AG09309 (cell line): Measurements from ENCODE around the gene FSTL4.

Source experiments
- DNase-seq: peaks from one replicate; pipeline ENCODE4 v3.0.0-alpha.2; 2010; ENCODE audit warnings: low read depth
- H3K4me3 ChIP-seq: 2 replicates; pipeline ENCODE4 v1.5.1; 2011; ENCODE audit warnings: mild to moderate bottlenecking, low read depth, low read length, moderate library complexity; ENCODE audit not compliant: control insufficient read depth
- TF ChIP-seq, protein P1 (sequence below): IDR thresholded peaks from 2 replicates; pipeline ENCODE4 v1.5.1; 2011; ENCODE audit warnings: mild to moderate bottlenecking, low read depth, low read length, inconsistent platforms; ENCODE audit not compliant: insufficient read depth, control insufficient read depth; ENCODE audit errors: missing control alignments

The FSTL4 gene

DNA sequence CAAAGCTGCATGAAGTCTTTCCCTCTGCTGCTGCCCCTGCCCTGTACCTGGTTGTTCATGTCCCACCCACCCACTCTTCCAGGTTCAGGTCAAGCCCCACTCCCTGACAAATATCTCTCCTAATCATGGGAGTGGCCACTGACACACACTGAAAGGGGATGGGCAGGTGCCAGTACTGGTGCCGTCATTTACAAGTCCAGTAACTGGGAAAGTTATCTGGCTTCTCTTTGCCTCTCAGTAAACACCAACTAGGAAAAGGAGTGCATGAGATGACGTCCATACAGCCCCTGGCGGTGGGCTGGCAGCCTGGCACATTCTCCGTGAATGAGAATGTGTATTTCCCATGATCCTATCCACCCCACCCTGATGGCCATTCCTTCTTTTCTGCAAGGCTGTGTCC is 225.2 kb downstream of the FSTL4 start:
- TF ChIP-seq, protein P1, sequence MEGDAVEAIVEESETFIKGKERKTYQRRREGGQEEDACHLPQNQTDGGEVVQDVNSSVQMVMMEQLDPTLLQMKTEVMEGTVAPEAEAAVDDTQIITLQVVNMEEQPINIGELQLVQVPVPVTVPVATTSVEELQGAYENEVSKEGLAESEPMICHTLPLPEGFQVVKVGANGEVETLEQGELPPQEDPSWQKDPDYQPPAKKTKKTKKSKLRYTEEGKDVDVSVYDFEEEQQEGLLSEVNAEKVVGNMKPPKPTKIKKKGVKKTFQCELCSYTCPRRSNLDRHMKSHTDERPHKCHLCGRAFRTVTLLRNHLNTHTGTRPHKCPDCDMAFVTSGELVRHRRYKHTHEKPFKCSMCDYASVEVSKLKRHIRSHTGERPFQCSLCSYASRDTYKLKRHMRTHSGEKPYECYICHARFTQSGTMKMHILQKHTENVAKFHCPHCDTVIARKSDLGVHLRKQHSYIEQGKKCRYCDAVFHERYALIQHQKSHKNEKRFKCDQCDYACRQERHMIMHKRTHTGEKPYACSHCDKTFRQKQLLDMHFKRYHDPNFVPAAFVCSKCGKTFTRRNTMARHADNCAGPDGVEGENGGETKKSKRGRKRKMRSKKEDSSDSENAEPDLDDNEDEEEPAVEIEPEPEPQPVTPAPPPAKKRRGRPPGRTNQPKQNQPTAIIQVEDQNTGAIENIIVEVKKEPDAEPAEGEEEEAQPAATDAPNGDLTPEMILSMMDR: no peak
- no peak overlapping the region for H3K4me3 ChIP-seq
- DNase-seq: no peak

- TF ChIP-seq, protein P1: no peak
- no peak for DNase-seq
These were observed 225.7 kb downstream of the FSTL4 start for GRCh38 chr5:133386662-133387061.

GRCh38 chr5:133385346-133385745 is 227.0 kb downstream of the FSTL4 start:
- TF ChIP-seq, protein P1: no peak

More at GRCh38 chr5:133386662-133387061, 225.7 kb downstream of the FSTL4 start:
- H3K4me3 ChIP-seq: no peak overlapping the region

GRCh38 chr5:133384903-133385302 is 227.4 kb downstream of the FSTL4 start:
- DNase-seq: no peak
- H3K4me3 ChIP-seq: no peak overlapping the region
- TF ChIP-seq, protein P1: no peak

More at GRCh38 chr5:133385346-133385745, 227.0 kb downstream of the FSTL4 start:
- H3K4me3 ChIP-seq: no peak overlapping the region
- DNase-seq: no peak

DNA sequence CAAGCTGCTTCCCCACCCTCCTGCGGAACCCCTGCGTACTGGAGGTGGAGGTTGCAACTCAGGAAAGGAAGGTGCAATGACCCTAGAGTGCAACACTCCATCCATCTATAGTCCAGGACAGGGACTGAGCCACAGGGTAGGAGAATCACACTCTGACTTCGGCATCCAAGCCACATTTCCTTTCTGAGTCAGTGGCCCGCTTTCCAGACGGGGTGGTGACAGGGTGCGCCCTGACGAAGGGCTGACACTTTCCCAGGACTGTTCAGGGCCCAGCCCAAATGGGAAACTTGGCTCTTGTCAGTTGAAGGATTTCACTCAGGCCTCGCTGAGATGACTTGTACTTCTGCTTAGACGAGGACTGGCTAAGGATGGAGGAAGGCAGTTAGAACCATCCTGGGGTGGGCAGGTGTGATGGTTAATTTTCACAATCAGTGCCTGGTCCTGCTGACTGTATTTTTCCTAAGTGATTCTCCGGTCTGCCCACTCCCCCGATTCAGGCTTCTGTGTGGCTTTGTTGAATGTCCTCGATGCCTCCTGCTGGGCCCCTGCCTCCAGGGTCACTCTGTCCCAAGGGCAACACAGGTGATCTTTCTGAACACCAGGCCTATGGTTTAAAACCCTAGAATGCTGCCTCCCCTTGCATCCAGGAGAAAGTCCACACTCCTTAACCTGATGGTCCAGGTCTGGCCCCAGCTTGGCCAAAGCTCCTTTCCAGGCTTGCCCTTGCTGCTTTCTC is 228.1 kb downstream of the FSTL4 start:
- no peak for DNase-seq
- TF ChIP-seq, protein P1: no peak
- no peak overlapping the region for H3K4me3 ChIP-seq

- no peak overlapping the region for H3K4me3 ChIP-seq
- no peak for DNase-seq
- TF ChIP-seq, protein P1: no peak
These were observed 228.8 kb downstream of the FSTL4 start for GRCh38 chr5:133383580-133383939.
